ENCODE results near the gene CADPS.

- TF ChIP-seq, protein P1, sequence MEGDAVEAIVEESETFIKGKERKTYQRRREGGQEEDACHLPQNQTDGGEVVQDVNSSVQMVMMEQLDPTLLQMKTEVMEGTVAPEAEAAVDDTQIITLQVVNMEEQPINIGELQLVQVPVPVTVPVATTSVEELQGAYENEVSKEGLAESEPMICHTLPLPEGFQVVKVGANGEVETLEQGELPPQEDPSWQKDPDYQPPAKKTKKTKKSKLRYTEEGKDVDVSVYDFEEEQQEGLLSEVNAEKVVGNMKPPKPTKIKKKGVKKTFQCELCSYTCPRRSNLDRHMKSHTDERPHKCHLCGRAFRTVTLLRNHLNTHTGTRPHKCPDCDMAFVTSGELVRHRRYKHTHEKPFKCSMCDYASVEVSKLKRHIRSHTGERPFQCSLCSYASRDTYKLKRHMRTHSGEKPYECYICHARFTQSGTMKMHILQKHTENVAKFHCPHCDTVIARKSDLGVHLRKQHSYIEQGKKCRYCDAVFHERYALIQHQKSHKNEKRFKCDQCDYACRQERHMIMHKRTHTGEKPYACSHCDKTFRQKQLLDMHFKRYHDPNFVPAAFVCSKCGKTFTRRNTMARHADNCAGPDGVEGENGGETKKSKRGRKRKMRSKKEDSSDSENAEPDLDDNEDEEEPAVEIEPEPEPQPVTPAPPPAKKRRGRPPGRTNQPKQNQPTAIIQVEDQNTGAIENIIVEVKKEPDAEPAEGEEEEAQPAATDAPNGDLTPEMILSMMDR (IDR thresholded peaks at IDR 0.05) = no peak
- TF ChIP-seq POLR2A (IDR thresholded peaks at IDR 0.05) = no peak
Measured at GRCh38 chr3:62370858-62371719, 504.1 kb downstream of the CADPS start.
